ENCODE measurements around the gene ZNF827. TPM values are rescaled to one million over a fixed set of nuclear protein-coding genes. Genes with fewer than 3 reads are reported as not detected.

ZNF827 gene
- total and polyA plus RNA-seq, 9 of the 15 experiments (the other 6 are each of a cell fraction or from before 2014, with no cell fraction given), result 0.07 to 0.40 TPM; not detected in 7

GRCh38 chr4:145808021-145808650 is 130.5 kb downstream of the ZNF827 start (continued):
- TF ChIP-seq TEAD4 (IDR thresholded peaks at IDR 0.05; ENCODE audit: low read length) (peak; percentile 48), TEAD4 (CRISPR knock-in tag; IDR thresholded peaks at IDR 0.05; ENCODE audit: borderline replicate concordance) (no peak), GTF2E2 (tag; IDR thresholded peaks at IDR 0.05) (no peak), DPF2 (IDR thresholded peaks at IDR 0.05) (peak; percentile 65), EP300 (IDR thresholded peaks at IDR 0.05; ENCODE audit: low read length) (peak; percentile 7; the same call in 1 of the 2 replicates), XRCC4 (IDR thresholded peaks at IDR 0.05; ENCODE audit: extremely low read depth, insufficient read depth, insufficient read length) (no peak), ZNF24 (IDR thresholded peaks at IDR 0.05) (no peak), JUNB (CRISPR knock-in tag; conservative IDR thresholded peaks at IDR 0.05) (0 out of 2 replicates have a peak, but pooled peaks have one; percentile 49), ZNF217 (CRISPR knock-in tag; IDR thresholded peaks at IDR 0.05) (no peak), LCOR (CRISPR knock-in tag; IDR thresholded peaks at IDR 0.05) (peak; percentile 52; the same call in 1 of the 2 replicates), TRIM24 (IDR thresholded peaks at IDR 0.05) (peak in 1 of 2 experiments; percentile 11; a peak in 1 of 4 replicates), CCNT2 (IDR thresholded peaks at IDR 0.05; ENCODE audit: borderline replicate concordance, extremely low read depth, insufficient read length, low read depth, low read length) (peak; percentile 24), ZNF57 (CRISPR knock-in tag; IDR thresholded peaks at IDR 0.05) (no peak), SMARCA4 (IDR thresholded peaks at IDR 0.05) (peak; percentile 74), JUND (IDR thresholded peaks at IDR 0.05; ENCODE audit: borderline replicate concordance, low read depth, low read length) (peak; percentile 87), JUND (tag; IDR thresholded peaks at IDR 0.05; ENCODE audit: borderline replicate concordance, low read depth, low read length) (peak; percentile 91), TAL1 (IDR thresholded peaks at IDR 0.05) (peak; percentile 12; the same call in 1 of the 2 replicates), JUN (IDR thresholded peaks at IDR 0.05; ENCODE audit: borderline replicate concordance, low read depth, low read length) (peak; percentile 73), JUN (CRISPR knock-in tag; IDR thresholded peaks at IDR 0.05; ENCODE audit: borderline replicate concordance) (no peak), FOSL1 (tag; conservative IDR thresholded peaks at IDR 0.05) (peak; percentile 99), CBFA2T3 (IDR thresholded peaks at IDR 0.05) (peak; percentile 65), MEIS2 (IDR thresholded peaks at IDR 0.05; ENCODE audit: partially characterized antibody) (peak; percentile 61), CBFA2T2 (conservative IDR thresholded peaks at IDR 0.05) (peak; percentile 27), EHMT2 (IDR thresholded peaks at IDR 0.05) (peak; percentile 44)
- TF ChIP-seq, protein P1, sequence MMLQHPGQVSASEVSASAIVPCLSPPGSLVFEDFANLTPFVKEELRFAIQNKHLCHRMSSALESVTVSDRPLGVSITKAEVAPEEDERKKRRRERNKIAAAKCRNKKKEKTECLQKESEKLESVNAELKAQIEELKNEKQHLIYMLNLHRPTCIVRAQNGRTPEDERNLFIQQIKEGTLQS (IDR thresholded peaks at IDR 0.05), result peak; percentile 90
- TF ChIP-seq, protein P1 (CRISPR knock-in tag; conservative IDR thresholded peaks at IDR 0.05), result peak; percentile 83; the same call in 1 of the 2 replicates

Measured in K562 (cell line).